Measurements from ENCODE around the gene CLEC16A. TPM values are rescaled to one million over a fixed set of nuclear protein-coding genes. Genes with fewer than 3 reads are reported as not detected.

CLEC16A gene
- total RNA-seq, 4 donors from 2014 or later = 24.5 to 33.0 (median 29.3) TPM

GRCh38 chr16:10968498-10968897 is 24.1 kb downstream of the CLEC16A start:
- Histone ChIP-seq H3K27me3 (no peaks in the 10 kb centered on the region), H3K4me1 (peaks cover 3 to 9% of the 10 kb centered on the region in 2 donors), H3K9me3 (no peaks in the 10 kb centered on the region), H3K36me3 (peaks cover 0 to 17% of the 10 kb centered on the region in 2 donors), H3K27ac (no peak overlapping the region), H3K4me3 (no peak overlapping the region)
- TF ChIP-seq CTCF (IDR thresholded peaks at IDR 0.05 in 4 of 5, conservative IDR thresholded peaks at IDR 0.05 in 1 of 5) (no peak), POLR2A (IDR thresholded peaks at IDR 0.05) (no peak)
- in situ Hi-C loops (cut with MboI; ENCODE audit: low sequenced_read_pairs in 4 of 4) (loop anchor here (5.0 to 25.0 kb wide), 5 partner anchors 294 to 844 kb away; no protein-coding TSS in a partner anchor), intact Hi-C loops (cut with DNase I; ENCODE audit: low total_unique reads) (loop anchor here (10.0 kb wide), 1 partner anchor 676 kb away; no protein-coding TSS in a partner anchor)
- ATAC-seq (no peak), DNase-seq (no peak)

GRCh38 chr16:10969615-10970014 is 25.3 kb downstream of the CLEC16A start:
- no peak for DNase-seq
- in situ Hi-C loops (cut with MboI; ENCODE audit: low sequenced_read_pairs in 4 of 4) = loop anchor here (5.0 to 25.0 kb wide), 6 partner anchors 293 to 843 kb away; partner anchors contain the start of gene TNP2 (in 1 of the 4)
- peaks cover 0 to 5% of the 10 kb centered on the region in 2 donors for H3K4me1 ChIP-seq

GRCh38 chr16:10970065-10970464 is 25.7 kb downstream of the CLEC16A start:
- H3K4me3 ChIP-seq = no peak overlapping the region
- ATAC-seq = peak in 1 of 2 donors; percentile 21
- peaks cover 0 to 15% of the 10 kb centered on the region in 2 donors for H3K36me3 ChIP-seq
- no peaks in the 10 kb centered on the region for H3K27me3 ChIP-seq
- intact Hi-C loops (cut with DNase I; ENCODE audit: low total_unique reads) = loop anchor here (5.0 kb wide), 1 partner anchor 127 kb away; no protein-coding TSS in a partner anchor
- no peak for TF ChIP-seq POLR2A (IDR thresholded peaks at IDR 0.05)
- H3K27ac ChIP-seq = no peak overlapping the region
- H3K9me3 ChIP-seq = no peaks in the 10 kb centered on the region
- DNase-seq = peak in 1 of 2 donors; percentile 44
- in situ Hi-C loops (cut with MboI; ENCODE audit: low sequenced_read_pairs in 4 of 4) = loop anchor here (10.0 to 25.0 kb wide), 4 partner anchors 295 to 842 kb away; partner anchors contain the start of gene TNP2 (in 1 of the 4)
- H3K4me1 ChIP-seq = peaks cover 0 to under 1% of the 10 kb centered on the region in 2 donors

More at GRCh38 chr16:10969615-10970014, 25.3 kb downstream of the CLEC16A start:
- intact Hi-C loops (cut with DNase I; ENCODE audit: low total_unique reads) = loop anchor here (5.0 to 10.0 kb wide), 2 partner anchors 128 to 675 kb away; no protein-coding TSS in a partner anchor
- Histone ChIP-seq H3K36me3 (peaks cover 0 to 15% of the 10 kb centered on the region in 2 donors), H3K4me3 (no peak overlapping the region), H3K9me3 (no peaks in the 10 kb centered on the region), H3K27ac (no peak overlapping the region), H3K27me3 (no peaks in the 10 kb centered on the region)
- TF ChIP-seq CTCF (IDR thresholded peaks at IDR 0.05 in 4 of 5, conservative IDR thresholded peaks at IDR 0.05 in 1 of 5) = no peak
- no peak for TF ChIP-seq POLR2A (IDR thresholded peaks at IDR 0.05)
- no peak for ATAC-seq

GRCh38 chr16:10971560-10971961 is 27.2 kb downstream of the CLEC16A start:
- ATAC-seq = peak; percentile 68 to 82
- H3K27me3 ChIP-seq = no peaks in the 10 kb centered on the region
- intact Hi-C loops (cut with DNase I; ENCODE audit: low total_unique reads) (loop anchor here (1.0 to 5.0 kb wide), 2 partner anchors 126 to 286 kb away; no protein-coding TSS in a partner anchor), in situ Hi-C loops (cut with MboI; ENCODE audit: low sequenced_read_pairs in 4 of 4) (loop anchor here (10.0 to 25.0 kb wide), 4 partner anchors 293 to 841 kb away; partner anchors contain the start of gene TNP2 (in 1 of the 4))
- no peaks in the 10 kb centered on the region for H3K9me3 ChIP-seq
- DNase-seq = peak; percentile 40 to 47
- peak; percentile 61 to 84 (median 81) for TF ChIP-seq CTCF (IDR thresholded peaks at IDR 0.05 in 4 of 5, conservative IDR thresholded peaks at IDR 0.05 in 1 of 5)
- no peak for TF ChIP-seq POLR2A (IDR thresholded peaks at IDR 0.05)
- no peaks in the 10 kb centered on the region for H3K4me1 ChIP-seq
- H3K27ac ChIP-seq = peak overlapping the region in 1 of 4 donors; percentile 9
- H3K36me3 ChIP-seq = peaks cover 0 to 15% of the 10 kb centered on the region in 2 donors
- H3K4me3 ChIP-seq = no peak overlapping the region

GRCh38 chr16:10972108-10972818 is 27.9 kb downstream of the CLEC16A start:
- H3K4me3 ChIP-seq = no peak overlapping the region
- ATAC-seq = no peak
- TF ChIP-seq CTCF (IDR thresholded peaks at IDR 0.05 in 4 of 5, conservative IDR thresholded peaks at IDR 0.05 in 1 of 5) (no peak), POLR2A (IDR thresholded peaks at IDR 0.05) (no peak)
- H3K27ac ChIP-seq = peak overlapping the region in 1 of 4 donors; percentile 9
- intact Hi-C loops (cut with DNase I; ENCODE audit: low total_unique reads) (loop anchor here (5.0 kb wide), 1 partner anchor 125 kb away; no protein-coding TSS in a partner anchor), in situ Hi-C loops (cut with MboI; ENCODE audit: low sequenced_read_pairs in 4 of 4) (loop anchor here (10.0 to 25.0 kb wide), 4 partner anchors 293 to 840 kb away; partner anchors contain the start of gene TNP2 (in 1 of the 4))
- no peaks in the 10 kb centered on the region for H3K4me1 ChIP-seq
- H3K9me3 ChIP-seq = no peaks in the 10 kb centered on the region
- peaks cover 0 to 17% of the 10 kb centered on the region in 2 donors for H3K36me3 ChIP-seq
- DNase-seq = no peak
- H3K27me3 ChIP-seq = no peaks in the 10 kb centered on the region
